Erythroblast (primary cell): ENCODE data around the gene AHRR.

Experiments used
- GATA1 ChIP-seq: IDR thresholded peaks from 2 replicates; pipeline ENCODE4 v1.6.1; 2011; ENCODE audit warnings: low read depth, mild to moderate bottlenecking, control low read depth, low read length, moderate library complexity
- POLR2A ChIP-seq: IDR thresholded peaks from 2 replicates; pipeline ENCODE4 v1.6.1; 2011; ENCODE audit warnings: mild to moderate bottlenecking, low read length

- TF ChIP-seq POLR2A (no peak), GATA1 (no peak)
These were observed 27.2 kb downstream of the AHRR start for GRCh38 chr5:348726-349125.
